GM12873 (cell line): ENCODE data around the gene AKAP5.

Source experiments
- TF ChIP-seq, protein P1 (sequence below): IDR thresholded peaks from 2 replicates; pipeline ENCODE4 v1.5.1; 2012; ENCODE audit warnings: low read depth, mild to moderate bottlenecking, moderate library complexity, low read length, control low read depth; ENCODE audit not compliant: insufficient read depth; ENCODE audit errors: missing control alignments

The AKAP5 gene

DNA sequence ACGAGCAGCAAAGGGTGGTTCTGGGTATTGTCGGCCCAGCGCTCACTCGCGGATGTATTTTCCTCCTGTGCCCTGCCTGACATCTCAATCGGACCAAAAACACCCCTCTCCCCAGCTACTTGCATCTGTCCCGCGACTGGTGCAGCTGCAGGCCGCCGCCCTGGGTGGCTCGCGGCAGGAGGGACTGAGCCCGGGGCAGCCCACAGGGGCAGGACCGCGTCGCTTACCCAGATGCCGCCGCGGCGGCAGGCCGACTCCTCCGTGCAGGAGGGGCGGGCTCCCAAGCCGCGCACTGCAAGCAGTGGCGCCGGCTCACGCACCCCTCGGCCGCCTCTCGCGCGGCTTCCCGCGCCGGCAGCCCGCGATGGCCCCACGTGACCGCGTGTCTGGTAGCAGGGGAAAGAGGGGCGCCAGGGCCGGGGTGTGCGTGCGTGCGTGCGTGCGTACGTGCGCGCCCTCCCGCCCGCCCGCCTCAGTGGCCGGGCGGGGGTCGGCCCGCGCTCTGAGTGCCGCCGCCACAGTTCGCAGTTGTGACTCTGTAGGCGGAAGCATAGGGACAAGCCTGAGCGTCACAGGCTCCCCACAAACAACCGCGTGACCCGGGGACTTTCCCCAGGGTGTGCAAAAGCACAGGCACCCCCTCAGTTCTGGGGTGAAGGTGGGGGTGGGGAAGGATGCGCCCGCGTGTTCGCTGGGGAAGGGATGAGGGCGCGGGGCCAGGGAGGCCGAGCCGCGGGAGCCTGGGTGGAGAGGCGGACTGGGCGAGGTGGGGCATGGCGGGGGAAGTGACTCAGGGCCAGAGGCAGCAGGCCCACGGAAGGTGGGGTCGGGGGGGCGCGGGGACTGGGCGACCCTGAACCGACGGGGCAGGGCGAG is 38.4 kb downstream of the AKAP5 start, which contains the start of gene ZBTB25:
Gene ZBTB25, minus strand, starts transcription at position 405 of the 876 bp plus-strand sequence. CDS start 13,305 bp downstream, outside the sequence.
- TF ChIP-seq, protein P1, sequence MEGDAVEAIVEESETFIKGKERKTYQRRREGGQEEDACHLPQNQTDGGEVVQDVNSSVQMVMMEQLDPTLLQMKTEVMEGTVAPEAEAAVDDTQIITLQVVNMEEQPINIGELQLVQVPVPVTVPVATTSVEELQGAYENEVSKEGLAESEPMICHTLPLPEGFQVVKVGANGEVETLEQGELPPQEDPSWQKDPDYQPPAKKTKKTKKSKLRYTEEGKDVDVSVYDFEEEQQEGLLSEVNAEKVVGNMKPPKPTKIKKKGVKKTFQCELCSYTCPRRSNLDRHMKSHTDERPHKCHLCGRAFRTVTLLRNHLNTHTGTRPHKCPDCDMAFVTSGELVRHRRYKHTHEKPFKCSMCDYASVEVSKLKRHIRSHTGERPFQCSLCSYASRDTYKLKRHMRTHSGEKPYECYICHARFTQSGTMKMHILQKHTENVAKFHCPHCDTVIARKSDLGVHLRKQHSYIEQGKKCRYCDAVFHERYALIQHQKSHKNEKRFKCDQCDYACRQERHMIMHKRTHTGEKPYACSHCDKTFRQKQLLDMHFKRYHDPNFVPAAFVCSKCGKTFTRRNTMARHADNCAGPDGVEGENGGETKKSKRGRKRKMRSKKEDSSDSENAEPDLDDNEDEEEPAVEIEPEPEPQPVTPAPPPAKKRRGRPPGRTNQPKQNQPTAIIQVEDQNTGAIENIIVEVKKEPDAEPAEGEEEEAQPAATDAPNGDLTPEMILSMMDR, result no peak

DNA sequence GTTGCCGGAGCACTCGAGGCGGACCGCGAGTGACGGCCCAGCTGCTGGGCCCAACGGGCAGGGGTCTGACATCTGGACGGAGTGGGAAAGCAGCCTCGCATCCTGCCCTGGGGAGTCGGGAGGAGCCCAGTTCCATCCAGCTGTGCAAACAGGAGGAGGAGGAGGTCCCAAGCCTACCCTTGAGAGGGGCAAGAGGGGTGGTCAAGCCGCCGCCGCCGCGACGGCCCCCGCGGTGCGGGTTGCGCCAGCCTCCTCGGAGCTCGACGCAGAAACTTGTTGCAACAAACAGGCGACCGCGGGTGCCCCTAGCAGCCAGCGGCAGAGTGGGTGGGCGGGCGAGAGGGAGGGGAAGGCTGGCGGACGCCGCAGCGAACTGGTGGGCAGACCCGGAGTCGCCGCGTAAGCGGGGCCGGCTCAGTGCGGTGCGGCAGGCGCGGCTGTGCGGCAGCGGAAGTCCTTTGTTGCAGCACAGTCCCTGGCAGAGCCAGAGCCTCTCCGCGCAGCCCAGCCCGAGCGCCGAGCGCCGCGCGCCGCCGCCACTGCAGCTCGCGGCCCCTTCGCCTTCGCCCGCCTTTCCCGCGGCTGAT is 39.1 kb downstream of the AKAP5 start, which contains the start of gene ZBTB1:
Gene ZBTB1, plus strand, starts transcription at position 461 of the 587 bp plus-strand sequence. CDS start 16,735 bp downstream, outside the sequence.
- TF ChIP-seq, protein P1, result no peak

DNA sequence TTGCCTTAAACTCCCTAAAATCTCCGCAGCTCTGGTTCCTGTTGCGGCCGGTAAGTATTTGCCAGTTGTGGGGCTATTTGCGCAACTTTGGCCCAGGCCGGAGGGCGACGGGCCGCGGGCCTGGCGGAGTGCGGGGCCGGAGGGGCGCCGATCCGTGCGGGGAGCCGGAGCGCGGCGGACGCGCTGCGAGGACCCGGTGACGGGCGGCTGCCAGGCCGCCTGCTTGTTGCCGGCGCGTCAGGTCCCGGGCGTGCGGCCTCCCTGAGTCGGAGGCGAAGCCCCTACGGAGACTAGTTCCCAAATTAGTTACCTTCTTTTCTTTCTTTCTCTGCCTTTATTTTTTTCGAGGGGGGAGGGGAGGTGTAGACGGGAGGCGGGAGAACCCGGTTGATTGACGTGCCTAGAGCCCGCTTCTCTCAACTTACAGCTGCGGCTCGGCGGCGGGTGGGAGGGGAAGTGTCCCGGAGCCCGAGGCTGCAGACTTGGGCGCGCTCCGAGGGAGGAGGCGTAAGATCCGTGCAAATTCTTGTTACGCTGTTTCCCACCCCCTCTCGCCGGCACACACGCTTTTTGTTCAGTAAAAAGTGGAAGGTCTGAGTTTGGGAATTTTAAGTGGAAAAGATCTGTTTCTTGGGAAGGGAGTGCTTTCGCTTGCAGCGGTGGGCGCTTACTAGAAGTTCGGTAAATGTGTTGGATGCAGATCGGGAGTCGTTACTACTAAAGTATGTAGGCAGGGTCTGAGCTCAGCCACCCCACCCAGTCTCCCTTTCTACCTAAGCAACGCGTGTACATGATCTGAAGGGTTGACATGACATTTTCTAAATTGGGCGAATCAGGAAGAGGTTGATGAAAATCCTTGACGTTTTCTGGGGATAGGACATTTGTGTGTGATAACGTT is 39.8 kb downstream of the AKAP5 start:
- TF ChIP-seq, protein P1, result no peak

DNA sequence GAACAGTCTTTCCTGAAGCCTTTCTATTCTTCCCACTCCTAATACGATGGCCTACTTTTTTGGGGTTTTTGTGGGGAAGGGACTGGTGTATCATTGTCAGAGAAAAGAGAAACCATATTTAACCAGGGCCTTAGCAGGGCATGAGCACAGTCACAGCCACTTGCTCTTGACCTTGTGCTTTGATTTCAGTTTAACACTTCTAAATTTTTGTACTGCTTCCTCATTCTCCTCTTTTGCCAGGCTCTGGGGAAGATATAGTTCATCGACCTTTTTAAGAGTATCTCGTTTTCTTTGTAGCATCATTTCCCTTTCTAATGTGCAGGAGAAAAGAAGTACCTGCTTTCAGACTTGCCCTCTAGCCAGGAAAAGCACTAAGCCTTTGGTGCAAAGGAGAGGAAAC is 41.4 kb downstream of the AKAP5 start:
- TF ChIP-seq, protein P1, result no peak

DNA sequence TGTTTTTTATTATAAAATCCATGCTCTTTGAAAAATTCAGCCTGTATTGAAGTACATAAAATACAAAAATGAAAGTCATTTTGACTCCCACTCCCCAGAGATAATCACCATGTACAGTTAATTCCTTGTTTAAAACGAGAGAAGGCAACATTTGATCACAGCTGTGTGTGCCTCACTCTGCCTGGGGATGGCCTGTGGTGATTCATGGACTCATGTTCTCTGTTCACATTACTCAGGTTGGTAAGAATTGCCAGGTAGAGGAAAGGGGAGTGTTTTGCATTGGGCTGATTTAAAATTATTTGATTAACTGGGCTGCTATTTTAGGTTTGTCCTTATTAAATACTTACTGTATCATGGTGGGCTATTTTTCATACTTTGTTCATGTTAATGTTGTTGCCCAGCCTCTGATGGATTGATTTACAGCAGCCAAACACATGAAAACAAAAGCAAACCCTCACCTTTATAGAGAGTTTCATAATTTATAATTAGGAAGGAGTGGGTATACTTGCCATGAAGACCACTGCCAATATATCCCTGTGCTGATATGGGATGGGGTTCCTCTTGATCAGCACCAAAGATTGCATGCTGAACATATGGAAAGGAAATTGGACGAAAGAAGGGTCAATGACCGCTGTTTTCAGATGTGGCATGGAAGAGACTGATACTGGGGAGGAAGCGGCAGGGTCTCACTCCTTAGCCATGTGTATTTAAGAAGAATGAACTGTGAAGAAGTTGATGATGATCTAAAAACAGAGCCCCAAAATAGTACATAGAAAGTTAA is 42.3 kb downstream of the AKAP5 start:
- TF ChIP-seq, protein P1, result no peak

DNA sequence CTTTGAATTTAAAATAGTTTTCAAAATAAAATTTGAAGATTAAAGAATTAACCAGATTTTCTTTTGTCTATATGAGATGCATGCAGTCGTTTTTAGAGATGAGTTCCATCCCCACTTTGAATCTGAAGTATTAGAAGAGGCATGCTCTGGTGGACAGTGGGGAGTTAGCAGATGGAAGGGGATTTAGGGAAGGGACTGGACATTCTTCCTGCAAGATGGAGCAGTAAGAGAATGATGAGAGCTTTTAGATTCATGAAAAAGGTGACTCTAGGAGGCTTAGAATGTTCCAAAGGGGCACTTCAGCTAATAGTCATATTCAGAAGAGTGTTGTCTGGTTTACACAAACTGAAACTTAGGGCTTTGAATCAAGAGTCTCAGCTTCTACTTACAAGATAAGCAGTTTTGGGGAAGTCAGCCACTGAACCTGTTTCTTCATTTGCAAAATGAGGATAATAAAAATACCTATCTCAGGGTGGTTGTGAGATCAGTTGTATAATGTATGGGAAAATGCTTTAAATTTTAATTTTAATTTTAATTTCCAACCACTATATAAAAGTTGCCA is 43.0 kb downstream of the AKAP5 start:
- TF ChIP-seq, protein P1, result no peak
